K562 (cell line): Measurements from ENCODE around the gene HSPB2. TPM values are rescaled to one million over a fixed set of nuclear protein-coding genes. Genes with fewer than 3 reads are reported as not detected.

Experiments used
- ATAC-seq: fragments of 200-7000 bp; cut with Tn5 transposase; 3 replicates; pipeline ENCODE4 v1.9.1; 2020; ENCODE audit warnings: moderate library complexity
- BruUV-seq: library from RNA; stranded (reverse); fragments of 400-500 nt; replicated peaks from 2 replicates; lab custom pipeline; 2021; lab: Mats Ljungman, UMichigan
- CTCF ChIA-PET: fragments of 300-600 bp; formaldehyde crosslinking; extraction: SDS; loops from one replicate; lab custom pipeline; 2021; ENCODE audit warnings: low intra/inter-chr PET ratio; lab: Yijun Ruan, JAX
- POLR2A ChIA-PET: fragments of 300-600, 350-650 bp; sonication (Branson Sonifier 250); formaldehyde crosslinking; extraction: SDS; loops from one replicate; lab custom pipeline; 2021; ENCODE audit warnings: antibody characterized with exemption, inconsistent platforms; lab: Yijun Ruan, JAX
- DNase-seq, 4 experiments: peaks; one replicate each; pipeline versions ENCODE4 v3.0.0 to v3.0.0-alpha.2; 2011 to 2018; ENCODE audit warnings: low spot score in 3 of 4, mixed read lengths in 3 of 4; ENCODE audit errors: extremely low read depth in 1 of 4
- FAIRE-seq: peaks from 2 replicates; lab custom pipeline; 2011; peaks lifted over from hg19 to GRCh38; lab: Jason Lieb, UNC
- H2AFZ ChIP-seq: 2 replicates; pipeline ENCODE4 v1.6.0; 2011; ENCODE audit warnings: low read depth, low read length, control low read depth, inconsistent platforms
- H3K27ac ChIP-seq: fragments of 200-600 bp; 3 replicates; pipeline ENCODE4 v1.8.0; 2011; ENCODE audit warnings: low read depth, mild to moderate bottlenecking, control low read depth, inconsistent platforms, low read length, moderate library complexity, mixed read lengths; ENCODE audit errors: extremely low read depth
- H3K27me3 ChIP-seq, 2 experiments: fragments of 300-600 bp in 1 of 2; 2 replicates in 1 of 2; 3 replicates in 1 of 2; pipeline versions ENCODE4 v1.6.0 to v1.8.0; 2011; ENCODE audit warnings: inconsistent platforms in 2 of 2, low read length in 2 of 2, mild to moderate bottlenecking in 1 of 2, mixed read lengths in 1 of 2, moderate library complexity in 1 of 2; ENCODE audit not compliant: control insufficient read depth in 2 of 2, insufficient read depth in 2 of 2
- H3K36me3 ChIP-seq: fragments of 300-600 bp; 3 replicates; pipeline ENCODE4 v1.8.0; 2011; ENCODE audit warnings: mild to moderate bottlenecking, low read length, inconsistent platforms; ENCODE audit not compliant: control insufficient read depth, insufficient read depth
- H3K4me1 ChIP-seq, 2 experiments: fragments of 200-600 bp in 1 of 2; replicated peaks in 1 of 2; 2 replicates in 1 of 2; 3 replicates in 1 of 2; pipeline versions ENCODE4 v1.5.1 to v1.8.0; 2011; ENCODE audit warnings: inconsistent platforms in 2 of 2, low read length in 2 of 2, mild to moderate bottlenecking in 1 of 2, mixed read lengths in 1 of 2, moderate library complexity in 1 of 2; ENCODE audit not compliant: control insufficient read depth in 2 of 2, insufficient read depth in 2 of 2
- H3K4me2 ChIP-seq: 2 replicates; pipeline ENCODE4 v1.6.1; 2011; ENCODE audit warnings: low read length, control low read depth, inconsistent platforms, mixed read lengths; ENCODE audit not compliant: insufficient read depth
- H3K4me3 ChIP-seq: fragments of 200-600 bp; sonication (generic), shearing (Covaris generic); 2 replicates; pipeline ENCODE4 v1.5.1; 2016; ENCODE audit warnings: control low read depth, inconsistent platforms
- H3K79me2 ChIP-seq: fragments of 200-600 bp; 3 replicates; pipeline ENCODE4 v1.8.0; 2011; ENCODE audit warnings: low read length, inconsistent platforms; ENCODE audit not compliant: control insufficient read depth, insufficient read depth
- H3K9ac ChIP-seq, 2 experiments: 2 replicates each; pipeline versions ENCODE4 v1.6.0 to v1.6.1; 2011; ENCODE audit warnings: low read depth in 2 of 2, low read length in 2 of 2, control low read depth in 1 of 2, inconsistent platforms in 1 of 2, mild to moderate bottlenecking in 1 of 2, mixed read lengths in 1 of 2; ENCODE audit not compliant: insufficient read depth in 1 of 2
- H3K9me1 ChIP-seq: one replicate; pipeline ENCODE4 v1.6.0; 2011; ENCODE audit warnings: inconsistent platforms, mild to moderate bottlenecking, low read length, moderate library complexity; ENCODE audit not compliant: control insufficient read depth, insufficient read depth
- H3K9me3 ChIP-seq: replicated peaks from 2 replicates; pipeline ENCODE4 v1.5.1; 2011; ENCODE audit warnings: low read depth, low read length, inconsistent platforms; ENCODE audit not compliant: control insufficient read depth, insufficient read depth
- H4K20me1 ChIP-seq: replicated peaks from 2 replicates; pipeline ENCODE4 v1.6.1; 2011; ENCODE audit warnings: low read length, inconsistent platforms, mixed read lengths; ENCODE audit not compliant: control insufficient read depth, insufficient read depth
- BACH1 ChIP-seq: fragments of 200-800 bp; sonication (Bioruptor generic); IDR thresholded peaks from 2 replicates; pipeline ENCODE4 v1.6.1; 2016; ENCODE audit warnings: missing genetic modification characterization, missing compliant biosample characterization
- BRD9 ChIP-seq: fragments of 450-650 bp; IDR thresholded peaks from 2 replicates; pipeline ENCODE4 v1.6.1; 2018; ENCODE audit warnings: low read depth; ENCODE audit not compliant: partially characterized antibody
- CBX3 ChIP-seq, 2 experiments: IDR thresholded peaks; 1 replicate in 1 of 2; 2 replicates in 1 of 2; pipeline ENCODE4 v1.6.1; 2012; ENCODE audit warnings: inconsistent platforms in 2 of 2, low read length in 2 of 2, borderline replicate concordance in 1 of 2, control low read depth in 1 of 2
- EP400 ChIP-seq: fragments of 450-650 bp; IDR thresholded peaks from 2 replicates; pipeline ENCODE4 v1.6.1; 2017; ENCODE audit warnings: antibody characterized with exemption, mild to moderate bottlenecking, moderate library complexity
- HDAC2 ChIP-seq: fragments of 450-650 bp; IDR thresholded peaks from 2 replicates; pipeline ENCODE4 v1.6.1; 2016; ENCODE audit warnings: mild to moderate bottlenecking
- PML ChIP-seq: IDR thresholded peaks from 2 replicates; pipeline ENCODE4 v1.6.1; 2012; ENCODE audit warnings: low read length, inconsistent platforms
- SPI1 ChIP-seq: IDR thresholded peaks from 2 replicates; pipeline ENCODE4 v1.6.1; 2011; ENCODE audit warnings: low read depth, low read length, control low read depth, borderline replicate concordance
- SRSF7 ChIP-seq: fragments of 200-400 bp; formaldehyde crosslinking; optimal IDR thresholded peaks from 2 replicates; pipeline ENCODE3; 2017; ENCODE audit warnings: mild to moderate bottlenecking, low read depth, low read length
- THRAP3 ChIP-seq: fragments of 450-650 bp; IDR thresholded peaks from 2 replicates; pipeline ENCODE4 v1.6.1; 2016; ENCODE audit warnings: mild to moderate bottlenecking, inconsistent platforms, borderline replicate concordance
- ZFX ChIP-seq: sonication (generic); formaldehyde crosslinking; IDR thresholded peaks from 2 replicates; pipeline ENCODE4 v1.8.0; 2022; ENCODE audit warnings: mild to moderate bottlenecking, missing genetic modification reagents, moderate library complexity
- ZKSCAN1 ChIP-seq: fragments of 150-350 bp; IDR thresholded peaks from 2 replicates; pipeline ENCODE4 v1.6.1; 2016; ENCODE audit warnings: low read depth, low read length
- WGBS: fragments of 100-300 bp; shearing (Covaris generic); methylation state at CpG from one replicate; pipeline ENCODE4 v1.1.6; 2016; ENCODE audit warnings: low coverage, mixed read lengths; ENCODE audit not compliant: insufficient coverage; ENCODE audit errors: missing lambda C conversion rate; 5-methylcytosine and 5-hydroxymethylcytosine counted together
- in situ Hi-C: fragments of 300-500 bp; cut with MboI; formaldehyde crosslinking; loops from 4 replicates; pipeline ENCODE4 v1.15.0; 2018; ENCODE audit warnings: inconsistent platforms, mixed read lengths
- intact Hi-C: fragments of 100-400 bp; cut with micrococcal nuclease; formaldehyde crosslinking; loops from 2 replicates; pipeline ENCODE4 v1.14.2; 2022
- polyA plus RNA-seq, 8 experiments: library from polyadenylated mRNA; depleted of rRNA in 4 of 8; stranded (reverse) in 5 of 8; unstranded in 3 of 8; fragments of >200 nt; fragmentation: Nextera tagmentation in 2 of 8; fragmentation: Illumina TruSeq in 1 of 8; extraction: Ambion mirVana in 2 of 8; extraction: Trizol in 1 of 8; gene quantifications; 2 replicates each; pipeline versions ENCODE4 v1.2.1 to v1.2.3, GENCODE V29; 2011 to 2014; ENCODE audit warnings: inconsistent platforms in 1 of 8, missing spikeins in 1 of 8
- total RNA-seq, 7 experiments: library from RNA; depleted of rRNA in 6 of 7; stranded (reverse); fragments of >200 nt in 6 of 7; fragmentation: Illumina TruSeq in 2 of 7; extraction: Trizol in 2 of 7; gene quantifications; 2 replicates each; pipeline versions ENCODE4 v1.2.1 to v1.2.3, GENCODE V29; 2011 to 2021; ENCODE audit warnings: low replicate concordance in 1 of 7
- TF ChIP-seq, protein P1 (sequence below): fragments of 450-650 bp; IDR thresholded peaks from 2 replicates; pipeline ENCODE4 v1.6.1; 2016; ENCODE audit warnings: borderline replicate concordance
- TF ChIP-seq, protein P2 (sequence below): fragments of 200-800 bp; sonication (Bioruptor generic); IDR thresholded peaks from 2 replicates; pipeline ENCODE4 v1.6.1; 2016; ENCODE audit warnings: missing genetic modification characterization, missing compliant biosample characterization
- TF ChIP-seq, protein P3 (sequence below): fragments of 450-650 bp; conservative IDR thresholded peaks from 2 replicates; pipeline ENCODE4 v1.6.1; 2016; ENCODE audit warnings: missing genetic modification characterization, low read depth, mild to moderate bottlenecking, missing compliant biosample characterization, moderate library complexity

The HSPB2 gene
- total and polyA plus RNA-seq, 9 of the 15 experiments (the other 6 are each of a cell fraction or from before 2014, with no cell fraction given): 0.06 to 0.35 (median 0.11) TPM; not detected in 5

DNA sequence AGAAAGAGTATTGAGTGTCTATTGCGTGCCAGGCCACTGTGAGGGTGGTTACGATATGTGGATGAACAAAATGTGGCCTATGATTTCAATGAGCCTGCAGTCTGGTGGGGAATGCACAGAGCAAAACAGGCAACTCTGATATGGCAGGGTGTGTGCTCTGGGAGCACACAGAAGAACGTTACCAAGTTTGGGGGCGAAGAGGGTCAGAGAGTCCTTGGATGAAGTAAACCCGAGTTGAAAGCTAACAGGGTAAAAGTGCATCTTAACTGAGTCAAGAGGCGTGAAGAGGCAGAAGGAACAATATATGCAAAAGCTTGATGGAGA, 32.9 kb upstream of the HSPB2 start:
- H3K9me1 ChIP-seq: no peaks in the 10 kb centered on the region
- H3K79me2 ChIP-seq: peaks cover 8% of the 10 kb centered on the region
- BruUV-seq: TSS peak; percentile 90
- peaks cover 10 to 21% of the 10 kb centered on the region in 2 experiments; a peak in 4 of 5 replicates for H3K4me1 ChIP-seq
- in situ Hi-C loops (loop anchor here (5.0 kb wide), 1 partner anchor 108 kb away; no protein-coding TSS in a partner anchor), intact Hi-C loops (loop anchor here (1.0 to 5.0 kb wide), 8 partner anchors 33 to 403 kb away; partner anchors contain the start of genes BCO2, CRYAB, HSPB2 and SDHD)
- H4K20me1 ChIP-seq: no peaks in the 10 kb centered on the region
- WGBS: 4% methylated on average over 6 of the region's 6 CpGs
- H2AFZ ChIP-seq: peak overlapping the region; percentile 99
- POLR2A ChIA-PET: interaction anchor here (3.6 kb wide), 1 partner anchor 8 kb away, joined by 18 read pairs; the partner anchor contains the start of gene ALG9
- CTCF ChIA-PET: interaction anchor here (1.3 to 2.2 kb wide), 3 partner anchors 100 to 118 kb away, joined by 5 to 26 read pairs (median 5); no protein-coding TSS in a partner anchor
- H3K9ac ChIP-seq: peak overlapping the region; percentile 86 to 94; a peak in 3 of 4 replicates
- peak overlapping the region; percentile 95 for H3K27ac ChIP-seq
- ATAC-seq (peak; percentile 13), FAIRE-seq (no peak), DNase-seq (no peak)
- H3K36me3 ChIP-seq: peaks cover 13% of the 10 kb centered on the region; the same call in 2 of the 3 replicates
- H3K4me3 ChIP-seq: peak overlapping the region; percentile 62
- peak overlapping the region; percentile 96 for H3K4me2 ChIP-seq
- no peaks in the 10 kb centered on the region for H3K9me3 ChIP-seq
- no peaks in the 10 kb centered on the region for H3K27me3 ChIP-seq
- no peak for TF ChIP-seq THRAP3
- TF ChIP-seq, protein P1, sequence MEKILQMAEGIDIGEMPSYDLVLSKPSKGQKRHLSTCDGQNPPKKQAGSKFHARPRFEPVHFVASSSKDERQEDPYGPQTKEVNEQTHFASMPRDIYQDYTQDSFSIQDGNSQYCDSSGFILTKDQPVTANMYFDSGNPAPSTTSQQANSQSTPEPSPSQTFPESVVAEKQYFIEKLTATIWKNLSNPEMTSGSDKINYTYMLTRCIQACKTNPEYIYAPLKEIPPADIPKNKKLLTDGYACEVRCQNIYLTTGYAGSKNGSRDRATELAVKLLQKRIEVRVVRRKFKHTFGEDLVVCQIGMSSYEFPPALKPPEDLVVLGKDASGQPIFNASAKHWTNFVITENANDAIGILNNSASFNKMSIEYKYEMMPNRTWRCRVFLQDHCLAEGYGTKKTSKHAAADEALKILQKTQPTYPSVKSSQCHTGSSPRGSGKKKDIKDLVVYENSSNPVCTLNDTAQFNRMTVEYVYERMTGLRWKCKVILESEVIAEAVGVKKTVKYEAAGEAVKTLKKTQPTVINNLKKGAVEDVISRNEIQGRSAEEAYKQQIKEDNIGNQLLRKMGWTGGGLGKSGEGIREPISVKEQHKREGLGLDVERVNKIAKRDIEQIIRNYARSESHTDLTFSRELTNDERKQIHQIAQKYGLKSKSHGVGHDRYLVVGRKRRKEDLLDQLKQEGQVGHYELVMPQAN: 0 out of 2 replicates have a peak, but pooled peaks have one; percentile 6
- no peak for TF ChIP-seq ZKSCAN1
- 0 out of 2 replicates have a peak, but pooled peaks have one; percentile 8 for TF ChIP-seq HDAC2
- no peak for TF ChIP-seq SRSF7
- 0 out of 2 replicates have a peak, but pooled peaks have one; percentile 8 for TF ChIP-seq PML
- no peak for TF ChIP-seq SPI1
- TF ChIP-seq, protein P2, sequence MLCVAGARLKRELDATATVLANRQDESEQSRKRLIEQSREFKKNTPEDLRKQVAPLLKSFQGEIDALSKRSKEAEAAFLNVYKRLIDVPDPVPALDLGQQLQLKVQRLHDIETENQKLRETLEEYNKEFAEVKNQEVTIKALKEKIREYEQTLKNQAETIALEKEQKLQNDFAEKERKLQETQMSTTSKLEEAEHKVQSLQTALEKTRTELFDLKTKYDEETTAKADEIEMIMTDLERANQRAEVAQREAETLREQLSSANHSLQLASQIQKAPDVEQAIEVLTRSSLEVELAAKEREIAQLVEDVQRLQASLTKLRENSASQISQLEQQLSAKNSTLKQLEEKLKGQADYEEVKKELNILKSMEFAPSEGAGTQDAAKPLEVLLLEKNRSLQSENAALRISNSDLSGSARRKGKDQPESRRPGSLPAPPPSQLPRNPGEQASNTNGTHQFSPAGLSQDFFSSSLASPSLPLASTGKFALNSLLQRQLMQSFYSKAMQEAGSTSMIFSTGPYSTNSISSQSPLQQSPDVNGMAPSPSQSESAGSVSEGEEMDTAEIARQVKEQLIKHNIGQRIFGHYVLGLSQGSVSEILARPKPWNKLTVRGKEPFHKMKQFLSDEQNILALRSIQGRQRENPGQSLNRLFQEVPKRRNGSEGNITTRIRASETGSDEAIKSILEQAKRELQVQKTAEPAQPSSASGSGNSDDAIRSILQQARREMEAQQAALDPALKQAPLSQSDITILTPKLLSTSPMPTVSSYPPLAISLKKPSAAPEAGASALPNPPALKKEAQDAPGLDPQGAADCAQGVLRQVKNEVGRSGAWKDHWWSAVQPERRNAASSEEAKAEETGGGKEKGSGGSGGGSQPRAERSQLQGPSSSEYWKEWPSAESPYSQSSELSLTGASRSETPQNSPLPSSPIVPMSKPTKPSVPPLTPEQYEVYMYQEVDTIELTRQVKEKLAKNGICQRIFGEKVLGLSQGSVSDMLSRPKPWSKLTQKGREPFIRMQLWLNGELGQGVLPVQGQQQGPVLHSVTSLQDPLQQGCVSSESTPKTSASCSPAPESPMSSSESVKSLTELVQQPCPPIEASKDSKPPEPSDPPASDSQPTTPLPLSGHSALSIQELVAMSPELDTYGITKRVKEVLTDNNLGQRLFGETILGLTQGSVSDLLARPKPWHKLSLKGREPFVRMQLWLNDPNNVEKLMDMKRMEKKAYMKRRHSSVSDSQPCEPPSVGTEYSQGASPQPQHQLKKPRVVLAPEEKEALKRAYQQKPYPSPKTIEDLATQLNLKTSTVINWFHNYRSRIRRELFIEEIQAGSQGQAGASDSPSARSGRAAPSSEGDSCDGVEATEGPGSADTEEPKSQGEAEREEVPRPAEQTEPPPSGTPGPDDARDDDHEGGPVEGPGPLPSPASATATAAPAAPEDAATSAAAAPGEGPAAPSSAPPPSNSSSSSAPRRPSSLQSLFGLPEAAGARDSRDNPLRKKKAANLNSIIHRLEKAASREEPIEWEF (CRISPR knock-in tag): peak; percentile 74; the same call in 1 of the 2 replicates
- TF ChIP-seq BACH1: peak; percentile 25; the same call in 1 of the 2 replicates
- TF ChIP-seq BRD9: peak; percentile 72
- 0 out of 3 replicates have a peak, but pooled peaks of 1 of the 2 experiments have one; percentile 7 for TF ChIP-seq CBX3 (IDR thresholded peaks at IDR 0.05; ENCODE audit: borderline replicate concordance in 1 of 2, low read length in 2 of 2)
- peak; percentile 4; the same call in 1 of the 2 replicates for TF ChIP-seq ZFX (CRISPR knock-in tag)
- TF ChIP-seq, protein P3, sequence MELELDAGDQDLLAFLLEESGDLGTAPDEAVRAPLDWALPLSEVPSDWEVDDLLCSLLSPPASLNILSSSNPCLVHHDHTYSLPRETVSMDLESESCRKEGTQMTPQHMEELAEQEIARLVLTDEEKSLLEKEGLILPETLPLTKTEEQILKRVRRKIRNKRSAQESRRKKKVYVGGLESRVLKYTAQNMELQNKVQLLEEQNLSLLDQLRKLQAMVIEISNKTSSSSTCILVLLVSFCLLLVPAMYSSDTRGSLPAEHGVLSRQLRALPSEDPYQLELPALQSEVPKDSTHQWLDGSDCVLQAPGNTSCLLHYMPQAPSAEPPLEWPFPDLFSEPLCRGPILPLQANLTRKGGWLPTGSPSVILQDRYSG (tag): 0 out of 2 replicates have a peak, but pooled peaks have one; percentile 2
- TF ChIP-seq EP400: no peak
